DND-41 (cell line): ENCODE measurements around the gene DDRGK1.

Experiments
- CTCF ChIP-seq: IDR thresholded peaks from 2 replicates; pipeline ENCODE4 v1.5.1; 2012; ENCODE audit warnings: borderline replicate concordance, low read length, moderate library complexity, mild to moderate bottlenecking; ENCODE audit not compliant: poor library complexity, severe bottlenecking; ENCODE audit errors: extremely low read depth
- EZH2 ChIP-seq: IDR thresholded peaks from 3 replicates; pipeline ENCODE4 v1.6.1; 2012; ENCODE audit warnings: borderline replicate concordance, low read depth, mild to moderate bottlenecking, moderate library complexity, low read length, inconsistent platforms; ENCODE audit not compliant: severe bottlenecking

DNA sequence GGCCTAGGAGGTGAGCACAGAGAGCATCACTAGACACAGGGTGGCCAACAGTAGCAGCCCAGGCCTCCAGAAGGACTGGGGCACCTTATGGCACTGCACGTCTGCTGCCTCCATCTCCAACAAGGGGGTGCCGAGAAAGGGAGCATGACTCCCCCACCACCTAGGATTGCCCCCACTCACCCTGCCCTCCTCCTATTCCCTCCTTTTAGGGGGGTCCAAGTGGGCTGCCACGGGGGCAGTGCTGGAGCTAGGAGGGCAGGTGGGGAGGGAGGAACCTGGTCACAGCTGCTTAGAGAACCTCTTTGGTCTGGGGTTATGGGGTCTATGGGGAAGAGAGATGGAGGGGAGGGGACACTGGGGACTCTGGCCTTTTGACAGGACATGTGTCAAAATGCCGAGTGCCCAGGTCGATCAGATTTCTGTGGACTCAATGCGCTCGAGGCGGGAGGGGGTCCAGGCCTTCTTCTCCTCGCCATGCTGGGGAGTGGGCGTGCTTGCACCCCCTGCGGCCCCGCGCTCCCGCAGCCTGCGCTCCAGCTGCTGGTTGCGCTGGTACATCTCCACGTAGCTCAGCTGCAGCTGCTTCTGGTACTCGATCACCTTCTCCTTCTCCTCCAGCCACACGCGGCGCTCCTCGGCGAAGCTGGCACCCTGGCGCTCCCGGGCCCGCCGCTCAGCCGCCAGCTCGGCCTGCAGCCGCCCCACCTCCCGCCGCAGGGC lies 40.3 kb downstream of the DDRGK1 start:
- no peak for TF ChIP-seq CTCF
- TF ChIP-seq EZH2, result no peak
